Brain microvascular endothelial cell (primary cell): Measurements from ENCODE around the gene RGS1.
A peak's percentile ranks its signal among the peaks of the same experiment; 100 is the strongest.

ENCODE experiments used
- DNase-seq: peaks from one replicate; pipeline ENCODE4 v3.0.0-alpha.2; 2020
- H3K27ac ChIP-seq: fragments of 250-450 bp; sonication (Bioruptor Pico); 2 replicates; pipeline ENCODE4 v1.5.1; 2020; ENCODE audit warnings: mild to moderate bottlenecking, moderate library complexity
- H3K27me3 ChIP-seq: fragments of 250-450 bp; sonication (Bioruptor Pico); replicated peaks from 2 replicates; pipeline ENCODE4 v1.5.1; 2020; ENCODE audit warnings: mild to moderate bottlenecking
- H3K36me3 ChIP-seq: fragments of 250-450 bp; sonication (Bioruptor Pico); replicated peaks from 2 replicates; pipeline ENCODE4 v1.5.1; 2020; ENCODE audit warnings: mild to moderate bottlenecking
- H3K4me3 ChIP-seq: 2 replicates; pipeline ENCODE4 v1.5.1; 2011; ENCODE audit warnings: low read depth, mild to moderate bottlenecking, control low read depth, low read length, moderate library complexity
- in situ Hi-C: cut with HindIII; loops from 2 replicates; pipeline ENCODE4 v1.10.0; 2017; ENCODE audit warnings: low sequenced_read_pairs, low pct_ligation_motif_present
- TF ChIP-seq, protein P1 (sequence below): IDR thresholded peaks from 2 replicates; pipeline ENCODE4 v1.5.1; 2011; ENCODE audit warnings: low read depth, mild to moderate bottlenecking, moderate library complexity, low read length, control low read depth, inconsistent platforms; ENCODE audit errors: missing control alignments

RGS1 gene

DNA sequence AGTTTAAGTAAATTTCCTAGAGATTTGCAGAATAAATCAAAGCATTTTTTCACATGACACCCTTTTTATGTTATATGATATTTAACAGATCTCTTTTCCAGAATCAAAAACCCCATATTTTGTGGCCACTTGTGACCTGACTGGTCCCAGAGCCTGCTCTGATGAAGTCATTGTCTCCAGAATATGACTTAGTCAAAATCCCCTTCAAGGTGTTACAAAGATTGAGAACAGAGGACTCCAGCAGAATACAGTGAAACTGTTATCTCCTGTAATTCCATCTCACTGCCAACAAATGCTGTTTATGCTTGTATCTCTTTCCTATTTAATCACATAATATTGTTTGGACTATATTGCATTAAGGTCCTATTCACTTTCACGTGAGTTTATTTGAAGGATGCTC lies 25.6 kb downstream of the RGS1 start:
- Histone ChIP-seq H3K4me3 (no peak overlapping the region), H3K27me3 (no peaks in the 10 kb centered on the region), H3K27ac (no peak overlapping the region), H3K36me3 (no peaks in the 10 kb centered on the region)
- in situ Hi-C loops = no loop called here
- no peak for DNase-seq
- TF ChIP-seq, protein P1, sequence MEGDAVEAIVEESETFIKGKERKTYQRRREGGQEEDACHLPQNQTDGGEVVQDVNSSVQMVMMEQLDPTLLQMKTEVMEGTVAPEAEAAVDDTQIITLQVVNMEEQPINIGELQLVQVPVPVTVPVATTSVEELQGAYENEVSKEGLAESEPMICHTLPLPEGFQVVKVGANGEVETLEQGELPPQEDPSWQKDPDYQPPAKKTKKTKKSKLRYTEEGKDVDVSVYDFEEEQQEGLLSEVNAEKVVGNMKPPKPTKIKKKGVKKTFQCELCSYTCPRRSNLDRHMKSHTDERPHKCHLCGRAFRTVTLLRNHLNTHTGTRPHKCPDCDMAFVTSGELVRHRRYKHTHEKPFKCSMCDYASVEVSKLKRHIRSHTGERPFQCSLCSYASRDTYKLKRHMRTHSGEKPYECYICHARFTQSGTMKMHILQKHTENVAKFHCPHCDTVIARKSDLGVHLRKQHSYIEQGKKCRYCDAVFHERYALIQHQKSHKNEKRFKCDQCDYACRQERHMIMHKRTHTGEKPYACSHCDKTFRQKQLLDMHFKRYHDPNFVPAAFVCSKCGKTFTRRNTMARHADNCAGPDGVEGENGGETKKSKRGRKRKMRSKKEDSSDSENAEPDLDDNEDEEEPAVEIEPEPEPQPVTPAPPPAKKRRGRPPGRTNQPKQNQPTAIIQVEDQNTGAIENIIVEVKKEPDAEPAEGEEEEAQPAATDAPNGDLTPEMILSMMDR = no peak

DNA sequence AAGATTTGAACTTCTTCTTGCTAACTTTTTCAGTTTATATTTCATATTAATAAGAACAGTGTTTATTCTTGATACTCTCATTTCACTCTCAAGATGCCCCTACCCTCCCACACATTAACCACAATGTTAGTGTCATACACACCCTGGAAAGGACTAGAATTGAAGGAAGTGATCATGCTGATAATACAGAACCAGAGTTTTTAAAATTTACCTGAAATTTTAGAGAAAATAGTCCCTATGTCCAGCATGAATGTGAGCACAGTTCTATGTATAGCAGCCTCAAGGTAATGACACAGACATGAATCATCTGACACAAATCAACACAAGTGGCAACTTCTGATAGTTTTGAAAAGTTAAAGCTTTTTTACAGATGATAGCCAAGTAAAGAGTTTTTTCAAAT lies 26.0 kb downstream of the RGS1 start:
- Histone ChIP-seq H3K27ac (no peak overlapping the region), H3K4me3 (no peak overlapping the region), H3K36me3 (no peaks in the 10 kb centered on the region), H3K27me3 (no peaks in the 10 kb centered on the region)
- no peak for DNase-seq
- TF ChIP-seq, protein P1 = no peak
- in situ Hi-C loops = no loop called here

DNA sequence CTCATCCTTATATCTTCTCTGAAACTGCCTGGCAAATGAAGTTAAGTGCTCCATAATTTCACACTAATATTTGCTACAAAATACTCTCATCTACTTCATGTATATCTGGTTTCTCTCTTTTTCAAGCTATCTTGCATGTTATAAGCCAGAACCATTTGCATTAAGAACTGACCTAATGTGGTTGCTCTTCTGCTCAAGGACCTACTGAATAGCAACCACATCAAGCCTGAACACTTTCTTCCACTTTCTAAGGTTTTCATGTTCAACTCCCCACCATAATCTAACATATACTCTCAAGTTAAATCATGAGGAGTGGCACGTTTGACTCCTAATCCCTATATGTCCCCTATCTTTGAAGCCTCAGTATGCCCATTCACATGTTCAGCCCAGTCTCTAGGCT lies 27.2 kb downstream of the RGS1 start:
- Histone ChIP-seq H3K27ac (no peak overlapping the region), H3K36me3 (no peaks in the 10 kb centered on the region), H3K27me3 (no peaks in the 10 kb centered on the region), H3K4me3 (no peak overlapping the region)
- TF ChIP-seq, protein P1 = no peak
- DNase-seq = no peak
- in situ Hi-C loops = no loop called here

DNA sequence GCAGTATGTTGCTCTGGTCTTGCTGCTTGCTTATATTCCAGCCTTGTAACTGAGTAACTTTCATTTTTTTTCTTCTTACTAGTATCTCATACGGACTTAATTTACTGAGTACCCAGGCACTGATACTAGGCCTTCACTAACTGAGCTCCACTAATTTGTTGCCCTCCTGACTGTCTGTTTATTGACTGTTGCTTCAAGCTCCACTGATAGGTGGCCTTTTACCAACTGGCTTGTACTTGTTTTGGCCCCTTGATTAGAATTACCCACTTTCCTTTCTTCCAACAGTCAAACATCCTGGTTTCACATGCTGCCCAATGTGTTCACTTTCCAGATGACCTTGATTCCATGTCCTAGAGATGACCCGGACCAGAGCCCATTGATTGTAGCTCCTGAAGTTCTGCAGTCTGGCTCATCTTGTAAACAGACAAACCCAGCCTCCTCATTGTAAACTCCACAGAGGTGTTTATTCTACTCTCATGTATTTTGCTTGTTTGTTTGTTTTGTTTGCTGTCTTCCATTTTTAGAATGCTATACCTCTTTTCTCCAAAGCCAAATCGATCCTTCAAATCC lies 27.7 kb downstream of the RGS1 start:
- TF ChIP-seq, protein P1 = no peak
- no peak overlapping the region for H3K27ac ChIP-seq
- no peak for DNase-seq
- H3K36me3 ChIP-seq = no peaks in the 10 kb centered on the region
- no peaks in the 10 kb centered on the region for H3K27me3 ChIP-seq
- in situ Hi-C loops = no loop called here
- H3K4me3 ChIP-seq = no peak overlapping the region

- H3K4me3 ChIP-seq = no peak overlapping the region
- H3K27ac ChIP-seq = no peak overlapping the region
- H3K36me3 ChIP-seq = no peaks in the 10 kb centered on the region
- peak; percentile 38 for DNase-seq
- H3K27me3 ChIP-seq = no peaks in the 10 kb centered on the region
- in situ Hi-C loops = no loop called here
- TF ChIP-seq, protein P1 = no peak
Measured at GRCh38 chr1:192604979-192605620, 29.5 kb downstream of the RGS1 start.

- H3K36me3 ChIP-seq = no peaks in the 10 kb centered on the region
- TF ChIP-seq, protein P1 = no peak
- in situ Hi-C loops = no loop called here
- DNase-seq = no peak
- H3K27ac ChIP-seq = no peak overlapping the region
- H3K4me3 ChIP-seq = no peak overlapping the region
- no peaks in the 10 kb centered on the region for H3K27me3 ChIP-seq
Measured at GRCh38 chr1:192608671-192609070, 33.1 kb downstream of the RGS1 start.
